ENCODE results near the gene TTC28.

DNA sequence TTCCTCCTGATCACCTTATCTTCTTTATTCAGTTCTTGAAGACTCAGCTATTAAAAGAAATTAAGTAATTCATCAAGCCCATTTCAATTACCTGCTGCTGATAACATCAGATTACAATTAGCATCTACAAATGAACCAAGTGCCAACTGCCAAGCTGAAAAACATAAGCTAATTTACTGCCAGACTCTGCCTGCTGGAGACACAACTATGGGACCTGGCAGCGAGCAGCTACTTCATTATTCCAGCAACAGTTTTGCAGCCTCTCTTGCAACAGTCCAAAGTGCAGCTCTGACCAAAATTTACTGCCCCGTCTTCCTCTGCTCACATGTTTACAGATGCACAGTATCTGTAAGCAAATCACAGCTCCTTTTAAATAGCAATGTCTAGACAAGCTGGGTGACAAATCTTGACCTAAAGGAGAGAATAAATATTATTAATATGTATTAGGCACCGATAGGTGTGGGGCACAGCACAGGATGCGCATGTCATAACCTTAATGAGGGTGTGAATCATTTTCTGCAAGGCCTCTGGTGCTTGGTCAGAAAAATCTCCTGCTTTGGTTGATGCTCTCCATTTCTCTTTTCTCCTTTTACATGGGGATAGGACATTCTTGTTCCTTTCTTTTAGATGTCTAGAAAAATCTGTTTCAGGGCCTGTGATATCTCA lies 528.4 kb downstream of the TTC28 start:
- TF ChIP-seq, protein P1, sequence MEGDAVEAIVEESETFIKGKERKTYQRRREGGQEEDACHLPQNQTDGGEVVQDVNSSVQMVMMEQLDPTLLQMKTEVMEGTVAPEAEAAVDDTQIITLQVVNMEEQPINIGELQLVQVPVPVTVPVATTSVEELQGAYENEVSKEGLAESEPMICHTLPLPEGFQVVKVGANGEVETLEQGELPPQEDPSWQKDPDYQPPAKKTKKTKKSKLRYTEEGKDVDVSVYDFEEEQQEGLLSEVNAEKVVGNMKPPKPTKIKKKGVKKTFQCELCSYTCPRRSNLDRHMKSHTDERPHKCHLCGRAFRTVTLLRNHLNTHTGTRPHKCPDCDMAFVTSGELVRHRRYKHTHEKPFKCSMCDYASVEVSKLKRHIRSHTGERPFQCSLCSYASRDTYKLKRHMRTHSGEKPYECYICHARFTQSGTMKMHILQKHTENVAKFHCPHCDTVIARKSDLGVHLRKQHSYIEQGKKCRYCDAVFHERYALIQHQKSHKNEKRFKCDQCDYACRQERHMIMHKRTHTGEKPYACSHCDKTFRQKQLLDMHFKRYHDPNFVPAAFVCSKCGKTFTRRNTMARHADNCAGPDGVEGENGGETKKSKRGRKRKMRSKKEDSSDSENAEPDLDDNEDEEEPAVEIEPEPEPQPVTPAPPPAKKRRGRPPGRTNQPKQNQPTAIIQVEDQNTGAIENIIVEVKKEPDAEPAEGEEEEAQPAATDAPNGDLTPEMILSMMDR (conservative IDR thresholded peaks at IDR 0.05 in 1 of 2, IDR thresholded peaks at IDR 0.05 in 1 of 2; ENCODE audit: low read depth in 1 of 2, low read length in 2 of 2) = no peak
- no peak for TF ChIP-seq EZH2 (IDR thresholded peaks at IDR 0.05; ENCODE audit: low read length, missing control alignments)
